Hepatocyte (in vitro differentiated cells): Measurements from ENCODE around the gene PREX1.

ENCODE experiments used
- CTCF ChIP-seq: fragments of 200-600 bp; sonication (generic); IDR thresholded peaks from 2 replicates; pipeline ENCODE4 v1.5.1; 2016; ENCODE audit warnings: antibody characterized with exemption, mild to moderate bottlenecking; ENCODE audit not compliant: poor library complexity
- EZH2 ChIP-seq: fragments of 200-600 bp; sonication (generic); IDR thresholded peaks from 2 replicates; pipeline ENCODE4 v1.6.1; 2016; ENCODE audit warnings: antibody characterized with exemption, mild to moderate bottlenecking, borderline replicate concordance
- EZH2phosphoT487 ChIP-seq: fragments of 200-600 bp; sonication (generic); IDR thresholded peaks from one replicate; pipeline ENCODE4 v1.6.1; 2018; ENCODE audit warnings: antibody characterized with exemption, mild to moderate bottlenecking, low read depth, moderate library complexity; ENCODE audit not compliant: unreplicated experiment, severe bottlenecking

GRCh38 chr20:48823476-48823875 is 4.3 kb downstream of the PREX1 start:
- TF ChIP-seq CTCF = no peak
- TF ChIP-seq EZH2 = no peak
- TF ChIP-seq EZH2phosphoT487 = no peak
